Small intestine (tissue), 7 donors: ENCODE measurements around the gene SPHK1. TPM values are rescaled to one million over a fixed set of nuclear protein-coding genes. Genes with fewer than 3 reads are reported as not detected.

Experiments used
- DNase-seq, 2 donors: peaks; one replicate each; pipeline versions ENCODE4 v3.0.0 to v3.0.0-alpha.2; 2013
- FAIRE-seq: peaks from 2 replicates; lab custom pipeline; 2012; peaks lifted over from hg19 to GRCh38; lab: Jason Lieb, UNC
- H3K27ac ChIP-seq, 3 donors: one replicate each; pipeline ENCODE4 v1.5.1; 2013; ENCODE audit warnings: low read length in 2 of 3, mild to moderate bottlenecking in 2 of 3, control low read depth in 1 of 3, inconsistent platforms in 1 of 3, low read depth in 1 of 3, moderate library complexity in 1 of 3
- H3K27me3 ChIP-seq, 3 donors: one replicate each; pipeline ENCODE4 v1.6.1; 2013; ENCODE audit warnings: low read length in 3 of 3, inconsistent platforms in 1 of 3; ENCODE audit not compliant: control insufficient read depth in 3 of 3, insufficient read depth in 3 of 3
- H3K36me3 ChIP-seq, 3 donors: one replicate each; pipeline ENCODE4 v1.6.1; 2013; ENCODE audit warnings: low read length in 3 of 3, inconsistent platforms in 1 of 3, low read depth in 1 of 3, mild to moderate bottlenecking in 1 of 3, moderate library complexity in 1 of 3; ENCODE audit not compliant: control insufficient read depth in 3 of 3, insufficient read depth in 2 of 3
- H3K4me1 ChIP-seq, 3 donors: one replicate each; pipeline ENCODE4 v1.6.1; 2013; ENCODE audit warnings: low read length in 2 of 3, inconsistent platforms in 1 of 3, low read depth in 1 of 3, mild to moderate bottlenecking in 1 of 3, moderate library complexity in 1 of 3; ENCODE audit not compliant: control insufficient read depth in 3 of 3, insufficient read depth in 2 of 3
- H3K4me3 ChIP-seq, 3 donors: one replicate each; pipeline ENCODE4 v1.5.1; 2013; ENCODE audit warnings: low read length in 3 of 3, control low read depth in 1 of 3, inconsistent platforms in 1 of 3, low read depth in 1 of 3, mild to moderate bottlenecking in 1 of 3, moderate library complexity in 1 of 3
- H3K9me3 ChIP-seq, 2 donors: one replicate each; pipeline ENCODE4 v1.6.1; 2013; ENCODE audit warnings: low read depth in 1 of 2, low read length in 1 of 2; ENCODE audit not compliant: control insufficient read depth in 2 of 2, insufficient read depth in 1 of 2
- WGBS, 3 donors: extraction: QIAGEN DNeasy Blood & Tissue Kit; methylation state at CpG; one replicate each; pipeline ENCODE4 v1.1.7; 2013; 5-methylcytosine and 5-hydroxymethylcytosine counted together
- polyA plus RNA-seq, 4 donors: library from polyadenylated mRNA; stranded (reverse) in 3 of 4; unstranded in 1 of 4; fragments of 200-250 nt in 3 of 4; fragments of 120-200 nt in 1 of 4; gene quantifications; one replicate each; pipeline versions ENCODE4 v1.2.1 to v1.2.3, GENCODE V29; 2013
- donor health status: healthy with polysubstance abuse.
- donor health status: control.
- donor health status: control.
- donor health status: Bipolar disorder and iron deficiency.
- donor health status: healthy.

The SPHK1 gene
- polyA plus RNA-seq, 4 donors, result 1.0 to 12.7 (median 11.1) TPM

DNA sequence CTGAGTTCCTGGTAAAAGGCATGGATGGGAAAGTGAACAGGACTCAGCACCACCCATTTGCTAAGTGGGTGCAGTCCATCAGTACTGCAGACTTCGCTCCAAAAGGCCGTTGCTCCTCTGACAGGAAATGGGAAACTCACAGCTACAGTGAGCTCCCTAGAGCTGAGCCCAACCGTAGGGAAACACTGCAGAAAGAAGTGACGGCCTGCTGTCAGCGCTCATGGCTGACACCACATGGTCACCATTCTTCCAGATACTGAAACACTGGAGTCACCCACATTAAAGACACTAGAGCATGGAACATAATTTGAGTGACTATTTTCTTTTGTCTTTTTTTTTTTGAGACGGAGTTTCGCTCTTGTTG is 36.6 kb downstream of the SPHK1 start:
- FAIRE-seq, result no peak
- WGBS, 3 donors, result 67 to 85% (median 77%) methylated on average over 7 of the region's 7 CpGs

DNA sequence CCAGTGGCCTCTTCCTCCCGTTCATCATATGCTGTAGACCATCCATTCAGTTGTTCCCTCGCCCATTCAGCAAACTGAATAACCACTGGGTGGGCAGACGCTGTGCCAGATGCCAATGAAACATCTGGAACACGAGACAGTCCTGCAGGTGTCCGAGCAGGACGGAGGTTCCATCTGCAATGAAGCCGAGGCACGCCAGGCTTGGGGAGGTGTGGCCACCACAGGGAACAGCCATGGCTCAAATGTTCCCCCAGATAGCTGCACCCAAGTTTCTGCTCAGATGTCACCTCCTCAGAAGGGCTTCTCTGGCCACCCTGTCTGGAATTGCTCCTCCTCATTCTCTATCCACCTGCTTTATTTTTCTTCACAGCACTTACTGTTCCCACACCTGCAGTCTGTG is 38.0 kb downstream of the SPHK1 start:
- Histone ChIP-seq H3K27me3 (no peaks in the 10 kb centered on the region), H3K4me3 (no peak overlapping the region), H3K27ac (no peak overlapping the region), H3K4me1 (peaks cover 0 to 8% (median 0%) of the 10 kb centered on the region in 3 donors), H3K9me3 (no peaks in the 10 kb centered on the region), H3K36me3 (peaks cover 0 to 22% (median 0%) of the 10 kb centered on the region in 3 donors)
- DNase-seq, result no peak
- no peak for FAIRE-seq
- WGBS, 3 donors, result 94 to 96% (median 95%) methylated on average over 8 of the region's 8 CpGs

More for the DNA sequence above, 36.6 kb downstream of the SPHK1 start:
- H3K36me3 ChIP-seq, result peaks cover 0 to 32% (median 0%) of the 10 kb centered on the region in 3 donors
- no peaks in the 10 kb centered on the region for H3K27me3 ChIP-seq
- H3K4me1 ChIP-seq, result peaks cover 0 to 8% (median 0%) of the 10 kb centered on the region in 3 donors
- H3K27ac ChIP-seq, result peak overlapping the region in 1 of 3 donors; percentile 8
- no peaks in the 10 kb centered on the region for H3K9me3 ChIP-seq
- no peak for DNase-seq
- H3K4me3 ChIP-seq, result no peak overlapping the region

DNA sequence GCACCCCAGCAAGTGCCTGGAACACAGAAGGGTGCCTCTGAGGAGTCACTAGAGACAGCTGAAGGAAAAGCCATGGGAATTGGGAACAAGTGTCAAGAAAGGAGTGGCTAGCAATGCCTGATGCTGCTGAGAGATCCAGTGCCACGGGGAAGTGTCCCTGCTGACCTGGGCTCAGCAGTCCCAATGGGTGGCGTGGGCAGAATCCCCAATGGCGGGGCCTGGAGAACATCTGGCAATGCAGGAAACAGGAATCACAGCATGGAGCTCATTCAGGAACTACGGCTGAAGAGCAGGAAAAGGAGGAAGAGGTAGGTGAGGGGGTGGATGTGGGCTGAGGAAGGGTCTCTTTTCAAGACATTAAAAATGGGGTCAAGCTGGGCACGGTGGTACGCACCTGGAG is 38.5 kb downstream of the SPHK1 start:
- no peak for FAIRE-seq
- DNase-seq, result no peak
- WGBS, 3 donors, result 90 to 96% (median 93%) methylated on average over 6 of the region's 6 CpGs
- H3K36me3 ChIP-seq, result peaks cover 0 to 20% (median 0%) of the 10 kb centered on the region in 3 donors
- peaks cover 0 to 11% (median 0%) of the 10 kb centered on the region in 3 donors for H3K4me1 ChIP-seq
- H3K4me3 ChIP-seq, result no peak overlapping the region
- no peak overlapping the region for H3K27ac ChIP-seq
- no peaks in the 10 kb centered on the region for H3K27me3 ChIP-seq
- no peaks in the 10 kb centered on the region for H3K9me3 ChIP-seq

DNA sequence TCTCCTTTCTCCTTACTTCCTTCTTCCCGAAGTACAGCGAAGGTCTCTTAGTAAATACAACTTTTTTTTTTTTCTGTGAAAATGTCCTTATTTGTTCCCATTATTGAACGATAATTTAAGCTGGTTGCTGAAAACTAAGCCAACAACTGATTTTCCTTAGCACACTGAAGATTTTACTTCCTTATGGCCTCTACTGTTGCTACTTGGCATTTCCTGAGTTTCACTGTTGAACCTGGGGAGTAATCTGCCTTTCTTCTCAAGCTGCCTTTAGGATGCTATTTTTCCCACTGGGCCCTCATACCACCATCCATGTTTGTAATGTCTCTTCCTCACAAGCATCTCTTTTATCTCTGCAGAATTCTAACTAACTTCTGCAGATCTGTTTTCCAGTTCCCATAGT is 42.4 kb downstream of the SPHK1 start:
- H3K4me1 ChIP-seq, result peaks cover 0 to 6% (median 0%) of the 10 kb centered on the region in 3 donors
- 82 to 88% (median 86%) methylated on average over 3 of the region's 3 CpGs for WGBS, 3 donors
- no peak overlapping the region for H3K27ac ChIP-seq
- no peaks in the 10 kb centered on the region for H3K27me3 ChIP-seq
- H3K9me3 ChIP-seq, result no peaks in the 10 kb centered on the region
- peaks cover 0 to 9% (median 0%) of the 10 kb centered on the region in 3 donors for H3K36me3 ChIP-seq
- no peak for DNase-seq
- FAIRE-seq, result no peak
- H3K4me3 ChIP-seq, result no peak overlapping the region

DNA sequence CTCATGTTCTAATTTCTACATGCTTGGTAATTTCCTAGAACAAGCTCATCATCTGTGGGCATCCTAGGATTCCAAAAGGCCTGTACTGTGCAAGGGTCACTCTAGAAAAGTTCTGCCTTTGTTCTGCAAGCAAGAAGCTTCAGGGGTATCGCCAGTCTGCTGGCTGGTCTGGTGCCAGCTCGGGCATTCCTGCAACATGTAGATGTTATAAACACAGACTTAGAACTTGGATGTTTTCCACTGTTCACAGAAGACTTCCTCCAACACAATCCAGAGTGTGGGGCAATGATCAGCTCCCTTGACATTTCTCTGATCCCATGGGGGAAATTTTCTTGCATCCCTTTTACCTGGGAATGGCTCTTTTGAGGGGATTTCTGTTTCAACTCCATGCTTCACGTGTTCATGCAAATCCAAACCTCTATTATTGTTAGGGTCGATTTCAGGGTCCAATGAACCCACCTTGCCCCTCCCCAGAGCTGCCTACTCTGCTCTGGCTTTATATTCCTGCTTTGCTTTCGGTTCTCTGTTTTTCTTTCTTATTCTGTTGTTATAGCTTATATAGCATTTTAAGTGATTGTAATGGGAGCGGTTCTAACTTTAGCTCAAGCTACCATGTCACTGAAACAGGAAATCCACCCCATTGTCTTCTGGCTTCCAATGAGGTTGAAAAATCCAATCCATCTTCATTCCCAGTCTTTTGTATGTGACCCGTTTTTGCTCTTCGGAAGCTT is 43.3 kb downstream of the SPHK1 start:
- Histone ChIP-seq H3K9me3 (no peaks in the 10 kb centered on the region), H3K27me3 (no peaks in the 10 kb centered on the region), H3K36me3 (peaks cover 0 to 4% (median 0%) of the 10 kb centered on the region in 3 donors), H3K4me1 (peaks cover 0 to 6% (median 0%) of the 10 kb centered on the region in 3 donors), H3K4me3 (no peak overlapping the region), H3K27ac (no peak overlapping the region)
- DNase-seq (no peak), FAIRE-seq (no peak)
- 63 to 66% (median 63%) methylated on average over 8 of the region's 8 CpGs for WGBS, 3 donors

DNA sequence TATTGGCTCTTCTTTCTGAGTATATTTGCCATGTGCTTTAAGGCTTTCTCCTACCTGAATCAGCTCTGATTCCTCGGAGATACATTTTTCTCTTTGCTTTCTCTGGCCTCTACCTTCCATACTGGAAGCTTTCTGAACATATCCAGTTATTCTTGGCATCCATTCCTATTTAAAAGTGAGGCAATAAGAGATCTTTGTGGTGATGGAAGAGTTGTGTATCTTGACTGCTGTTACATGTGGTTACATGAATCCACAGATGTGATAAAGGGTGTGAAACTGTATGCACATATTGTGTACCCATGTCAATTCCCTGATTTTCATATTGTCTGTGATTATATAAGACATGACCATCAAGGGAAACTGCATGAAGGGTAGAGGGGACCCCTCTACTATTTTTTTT is 44.1 kb downstream of the SPHK1 start:
- Histone ChIP-seq H3K27ac (no peak overlapping the region), H3K9me3 (no peaks in the 10 kb centered on the region), H3K4me3 (no peak overlapping the region), H3K4me1 (peaks cover 0 to 6% (median 0%) of the 10 kb centered on the region in 3 donors), H3K36me3 (peaks cover 0 to under 1% (median 0%) of the 10 kb centered on the region in 3 donors), H3K27me3 (no peaks in the 10 kb centered on the region)
- DNase-seq (no peak), FAIRE-seq (no peak)
- WGBS, 3 donors, result 93 to 96% (median 95%) methylated on average over 1 of the region's 1 CpG

DNA sequence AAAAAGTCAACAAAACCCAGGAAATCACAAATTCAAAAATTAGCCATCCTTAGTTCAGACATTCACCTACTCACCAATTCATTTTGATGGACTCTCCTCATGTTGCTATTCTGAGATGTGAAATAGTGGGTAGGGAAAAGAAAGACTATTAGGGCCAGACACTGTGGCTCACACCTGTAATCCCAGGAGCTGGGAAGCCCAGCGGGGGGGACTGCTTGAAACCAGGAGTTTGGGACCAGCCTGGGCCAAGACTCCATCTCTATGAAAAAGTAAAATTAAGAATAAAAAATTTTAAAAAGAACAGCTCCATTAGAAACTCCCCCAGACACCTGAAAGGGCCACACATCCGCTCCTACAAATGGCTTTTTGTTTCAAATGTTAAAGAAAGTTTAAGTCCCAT is 47.1 kb downstream of the SPHK1 start:
- DNase-seq (no peak), FAIRE-seq (no peak)
- Histone ChIP-seq H3K9me3 (no peaks in the 10 kb centered on the region), H3K27me3 (no peaks in the 10 kb centered on the region), H3K27ac (no peak overlapping the region), H3K36me3 (peaks cover 0 to 10% (median 0%) of the 10 kb centered on the region in 3 donors), H3K4me3 (no peak overlapping the region), H3K4me1 (peaks cover 0 to 6% (median 0%) of the 10 kb centered on the region in 3 donors)
- 90 to 98% (median 94%) methylated on average over 2 of the region's 2 CpGs for WGBS, 3 donors

DNA sequence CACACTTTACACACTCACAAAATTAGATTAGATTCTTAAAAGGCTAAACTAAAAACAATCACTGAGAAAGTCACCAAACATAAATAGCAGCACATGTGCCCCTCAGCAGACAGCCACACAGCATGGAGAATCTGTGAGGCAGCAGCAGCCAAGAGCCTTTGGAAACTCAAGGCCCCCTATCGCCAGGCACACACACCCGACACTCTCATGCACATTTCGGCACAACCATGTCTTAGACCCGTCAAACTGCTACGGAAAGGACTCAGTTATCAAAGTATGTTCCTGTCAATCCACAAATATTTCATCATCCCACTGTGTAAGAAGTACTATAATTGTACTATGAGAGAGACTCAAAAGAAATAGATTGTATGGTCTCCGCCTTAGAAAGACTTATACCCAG is 47.6 kb downstream of the SPHK1 start:
- Histone ChIP-seq H3K27ac (no peak overlapping the region), H3K27me3 (no peaks in the 10 kb centered on the region), H3K36me3 (peaks cover 0 to 10% (median 0%) of the 10 kb centered on the region in 3 donors), H3K9me3 (no peaks in the 10 kb centered on the region), H3K4me3 (no peak overlapping the region), H3K4me1 (peaks cover 0 to 6% (median 0%) of the 10 kb centered on the region in 3 donors)
- WGBS, 3 donors, result 81 to 91% (median 88%) methylated on average over 6 of the region's 6 CpGs
- DNase-seq, result no peak
- FAIRE-seq, result no peak
